PC-3 (cell line): ENCODE results near the gene SAMD4A. TPM values are rescaled to one million over a fixed set of nuclear protein-coding genes. Genes with fewer than 3 reads are reported as not detected.

Experiments
- ATAC-seq: fragments of 200-7000 bp; cut with Tn5 transposase; 2 replicates; pipeline ENCODE4 v1.9.1; 2020; ENCODE audit warnings: mild to moderate bottlenecking, moderate library complexity
- BruUV-seq: library from RNA; stranded (reverse); fragments of 400-500 nt; replicated peaks from 2 replicates; lab custom pipeline; 2021; lab: Mats Ljungman, UMichigan
- CTCF ChIA-PET: fragments of 300-600 bp; sonication (Branson Sonifier 250); formaldehyde crosslinking; loops from one replicate; lab custom pipeline; 2022; ENCODE audit warnings: antibody characterized with exemption; lab: Charles Lee
- POLR2A ChIA-PET: fragments of 300-600 bp; sonication (Branson Sonifier 250); formaldehyde crosslinking; loops from one replicate; lab custom pipeline; 2022; ENCODE audit warnings: antibody characterized with exemption; ENCODE audit not compliant: unreplicated experiment; lab: Charles Lee
- DNase-seq: peaks from one replicate; pipeline ENCODE4 v3.0.0-alpha.2; 2015
- H2AFZ ChIP-seq: fragments of 300-600 bp; sonication (generic); 2 replicates; pipeline ENCODE4 v1.6.0; 2016; ENCODE audit warnings: antibody characterized with exemption, low read length
- H3F3A ChIP-seq: fragments of 300-600 bp; sonication (generic); one replicate; pipeline ENCODE4 v1.6.0; 2017; ENCODE audit warnings: antibody characterized with exemption, low read length, control low read depth, mild to moderate bottlenecking; ENCODE audit not compliant: unreplicated experiment
- H3K27ac ChIP-seq: fragments of 300-600 bp; sonication (generic); 2 replicates; pipeline ENCODE4 v1.5.1; 2016; ENCODE audit warnings: mild to moderate bottlenecking, low read length
- H3K27me3 ChIP-seq: fragments of 300-600 bp; sonication (generic); 2 replicates; pipeline ENCODE4 v1.6.1; 2016; ENCODE audit warnings: low read length, mixed read lengths
- H3K36me3 ChIP-seq: fragments of 300-600 bp; sonication (generic); 2 replicates; pipeline ENCODE4 v1.6.1; 2016; ENCODE audit warnings: low read depth, mixed run types, low read length, mixed read lengths
- H3K4me1 ChIP-seq: fragments of 300-600 bp; sonication (generic); 2 replicates; pipeline ENCODE4 v1.5.1; 2016; ENCODE audit warnings: low read length; ENCODE audit not compliant: insufficient read depth
- H3K4me2 ChIP-seq: fragments of 300-600 bp; sonication (generic); 2 replicates; pipeline ENCODE4 v1.6.0; 2016; ENCODE audit warnings: low read length
- H3K4me3 ChIP-seq: fragments of 300-600 bp; sonication (generic); 2 replicates; pipeline ENCODE4 v1.5.1; 2016; ENCODE audit warnings: mild to moderate bottlenecking, low read length, mixed read lengths
- H3K79me2 ChIP-seq: fragments of 300-600 bp; sonication (generic); 2 replicates; pipeline ENCODE4 v1.6.1; 2017; ENCODE audit warnings: low read length, mixed read lengths
- H3K9ac ChIP-seq: fragments of 300-600 bp; sonication (generic); 2 replicates; pipeline ENCODE4 v1.6.0; 2016; ENCODE audit warnings: mild to moderate bottlenecking, low read length
- H3K9me2 ChIP-seq: fragments of 300-600 bp; sonication (generic); replicated peaks from 2 replicates; pipeline ENCODE4 v1.6.1; 2016; ENCODE audit warnings: mixed run types, low read length, mixed read lengths
- H3K9me3 ChIP-seq: fragments of 300-600 bp; sonication (generic); 2 replicates; pipeline ENCODE4 v1.6.1; 2016; ENCODE audit warnings: low read length, mixed read lengths
- H4K20me1 ChIP-seq: fragments of 300-600 bp; sonication (generic); 2 replicates; pipeline ENCODE4 v1.6.1; 2016; ENCODE audit warnings: low read length, mixed read lengths
- EZH2 ChIP-seq: fragments of 300-600 bp; sonication (generic); IDR thresholded peaks from one replicate; pipeline ENCODE4 v1.6.1; 2017; ENCODE audit warnings: antibody characterized with exemption, mild to moderate bottlenecking, low read length; ENCODE audit not compliant: unreplicated experiment
- EZH2phosphoT487 ChIP-seq: fragments of 300-600 bp; sonication (generic); IDR thresholded peaks from 2 replicates; pipeline ENCODE4 v1.6.1; 2018; ENCODE audit warnings: mild to moderate bottlenecking, antibody characterized with exemption, low read length, borderline replicate concordance
- intact Hi-C: fragments of 100-400 bp; cut with micrococcal nuclease; formaldehyde crosslinking; loops from 2 replicates; pipeline ENCODE4 v1.9.0; 2023
- total RNA-seq: library from RNA; depleted of rRNA; stranded (reverse); fragments of >200 nt; gene quantifications from 2 replicates; pipeline ENCODE4 v1.2.3, GENCODE V29; 2014
- TF ChIP-seq, protein P1 (sequence below): fragments of 300-600 bp; sonication (generic); conservative IDR thresholded peaks from 2 replicates; pipeline ENCODE4 v1.5.1; 2017; ENCODE audit warnings: antibody characterized with exemption, low read depth, mild to moderate bottlenecking, low read length

SAMD4A gene
- total RNA-seq, 1 experiment from 2014 or later, result 42.9 TPM

DNA sequence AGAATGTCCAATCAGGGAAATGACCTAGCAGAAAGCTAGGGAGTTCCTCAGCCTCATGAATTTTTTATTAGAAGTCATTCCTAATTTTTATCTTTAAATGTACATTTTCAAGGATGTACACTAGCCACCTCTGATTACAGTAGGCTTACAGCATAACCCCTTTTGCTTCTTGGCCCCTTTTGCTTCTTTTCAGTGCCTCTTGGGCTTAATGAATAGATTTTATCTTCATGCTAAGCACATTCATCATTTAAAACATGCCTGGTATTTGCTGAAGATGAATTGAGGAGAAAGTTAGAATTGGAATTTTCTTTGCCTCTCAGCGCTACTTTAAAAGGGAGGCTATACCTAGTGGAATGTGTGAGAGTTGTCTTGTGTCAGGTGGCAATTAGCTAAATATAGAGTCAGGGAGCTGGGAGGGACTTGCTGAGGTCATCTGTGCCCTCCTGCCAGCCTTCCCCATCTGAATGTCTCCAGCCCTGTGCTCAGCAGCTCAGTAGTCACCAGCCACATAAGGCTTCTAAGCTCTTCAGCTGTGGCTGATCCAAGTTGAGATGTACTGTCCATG lies 132.1 kb downstream of the SAMD4A start:
- Histone ChIP-seq H4K20me1 (no peaks in the 10 kb centered on the region), H3K4me1 (peaks cover 15% of the 10 kb centered on the region), H2AFZ (no peak overlapping the region), H3K27ac (no peak overlapping the region), H3K36me3 (no peaks in the 10 kb centered on the region; the same call in 1 of the 2 replicates), H3F3A (no peaks in the 10 kb centered on the region), H3K9ac (no peak overlapping the region), H3K9me2 (no peaks in the 10 kb centered on the region), H3K4me2 (no peak overlapping the region), H3K27me3 (no peaks in the 10 kb centered on the region), H3K79me2 (peaks cover 13% of the 10 kb centered on the region), H3K9me3 (no peaks in the 10 kb centered on the region), H3K4me3 (no peak overlapping the region)
- ChIA-PET POLR2A (no interaction called here), CTCF (no interaction called here)
- no TSS peak for BruUV-seq
- no peak for TF ChIP-seq EZH2
- TF ChIP-seq, protein P1, sequence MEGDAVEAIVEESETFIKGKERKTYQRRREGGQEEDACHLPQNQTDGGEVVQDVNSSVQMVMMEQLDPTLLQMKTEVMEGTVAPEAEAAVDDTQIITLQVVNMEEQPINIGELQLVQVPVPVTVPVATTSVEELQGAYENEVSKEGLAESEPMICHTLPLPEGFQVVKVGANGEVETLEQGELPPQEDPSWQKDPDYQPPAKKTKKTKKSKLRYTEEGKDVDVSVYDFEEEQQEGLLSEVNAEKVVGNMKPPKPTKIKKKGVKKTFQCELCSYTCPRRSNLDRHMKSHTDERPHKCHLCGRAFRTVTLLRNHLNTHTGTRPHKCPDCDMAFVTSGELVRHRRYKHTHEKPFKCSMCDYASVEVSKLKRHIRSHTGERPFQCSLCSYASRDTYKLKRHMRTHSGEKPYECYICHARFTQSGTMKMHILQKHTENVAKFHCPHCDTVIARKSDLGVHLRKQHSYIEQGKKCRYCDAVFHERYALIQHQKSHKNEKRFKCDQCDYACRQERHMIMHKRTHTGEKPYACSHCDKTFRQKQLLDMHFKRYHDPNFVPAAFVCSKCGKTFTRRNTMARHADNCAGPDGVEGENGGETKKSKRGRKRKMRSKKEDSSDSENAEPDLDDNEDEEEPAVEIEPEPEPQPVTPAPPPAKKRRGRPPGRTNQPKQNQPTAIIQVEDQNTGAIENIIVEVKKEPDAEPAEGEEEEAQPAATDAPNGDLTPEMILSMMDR, result no peak
- TF ChIP-seq EZH2phosphoT487, result no peak
- DNase-seq, result no peak
- intact Hi-C loops, result no loop called here
- no peak for ATAC-seq

DNA sequence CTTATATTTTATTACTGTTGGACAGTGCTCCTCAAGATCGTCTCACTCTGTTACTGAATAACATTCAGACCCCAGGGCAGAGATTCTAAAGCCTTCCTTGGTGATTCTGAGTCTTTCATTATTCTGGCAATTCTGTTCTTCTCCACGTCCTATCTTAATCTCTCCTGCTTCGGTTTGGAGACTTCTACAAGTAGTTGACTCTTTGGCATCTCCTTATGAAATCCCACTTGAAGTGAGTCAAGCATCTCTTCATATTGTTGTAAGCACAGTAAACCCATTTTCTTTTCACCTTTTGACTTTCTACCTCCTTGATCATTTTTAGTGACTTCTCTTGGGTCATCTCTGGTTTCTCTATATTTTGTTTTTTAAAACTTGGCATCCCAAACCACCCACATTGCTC lies 132.8 kb downstream of the SAMD4A start:
- no TSS peak for BruUV-seq
- no peaks in the 10 kb centered on the region for H3K9me3 ChIP-seq
- peaks cover 11% of the 10 kb centered on the region for H3K79me2 ChIP-seq
- intact Hi-C loops, result no loop called here
- ATAC-seq, result no peak
- H3K27me3 ChIP-seq, result no peaks in the 10 kb centered on the region
- no peak overlapping the region for H3K4me2 ChIP-seq
- no peak for TF ChIP-seq EZH2
- TF ChIP-seq, protein P1, result no peak
- TF ChIP-seq EZH2phosphoT487, result no peak
- H3K27ac ChIP-seq, result no peak overlapping the region
- H3K4me3 ChIP-seq, result no peak overlapping the region
- no peak for DNase-seq
- ChIA-PET POLR2A (no interaction called here), CTCF (no interaction called here)
- H3K9me2 ChIP-seq, result no peaks in the 10 kb centered on the region
- no peaks in the 10 kb centered on the region for H4K20me1 ChIP-seq
- peaks cover 15% of the 10 kb centered on the region for H3K4me1 ChIP-seq
- H3K36me3 ChIP-seq, result no peaks in the 10 kb centered on the region; the same call in 1 of the 2 replicates
- H3K9ac ChIP-seq, result no peak overlapping the region
- H3F3A ChIP-seq, result no peaks in the 10 kb centered on the region
- H2AFZ ChIP-seq, result no peak overlapping the region

DNA sequence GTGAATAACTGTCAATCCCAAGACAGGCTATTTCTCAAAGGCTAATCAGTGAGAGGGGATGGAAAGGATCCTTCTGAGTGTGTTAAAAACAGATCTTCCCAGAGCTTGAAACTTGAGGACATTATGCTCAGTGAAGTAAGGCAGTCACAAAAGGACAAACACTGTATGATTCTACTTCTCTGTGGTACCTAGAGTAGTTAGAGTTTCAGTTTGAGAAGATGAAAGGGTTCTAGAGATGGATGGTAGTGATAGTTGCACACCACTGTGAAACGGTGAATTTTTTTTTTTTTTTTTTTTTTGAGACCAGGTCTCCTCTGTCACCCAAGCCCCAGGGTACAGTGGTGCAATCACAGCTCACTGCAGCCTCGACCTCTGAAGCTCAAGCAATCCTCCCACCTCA lies 133.8 kb downstream of the SAMD4A start:
- Histone ChIP-seq H3K27ac (no peak overlapping the region), H3K9me3 (no peaks in the 10 kb centered on the region), H3K4me2 (no peak overlapping the region), H3K36me3 (no peaks in the 10 kb centered on the region; the same call in 1 of the 2 replicates), H3K4me1 (peaks cover 15% of the 10 kb centered on the region), H3F3A (no peaks in the 10 kb centered on the region), H4K20me1 (no peaks in the 10 kb centered on the region), H3K79me2 (peaks cover 14% of the 10 kb centered on the region), H3K9ac (no peak overlapping the region), H3K4me3 (no peak overlapping the region), H3K9me2 (no peaks in the 10 kb centered on the region), H3K27me3 (no peaks in the 10 kb centered on the region), H2AFZ (no peak overlapping the region)
- ATAC-seq (no peak), DNase-seq (no peak)
- BruUV-seq, result no TSS peak
- no peak for TF ChIP-seq EZH2phosphoT487
- TF ChIP-seq EZH2, result no peak
- TF ChIP-seq, protein P1, result no peak
- ChIA-PET CTCF (interaction anchor here (0.6 kb wide), 1 partner anchor 11 kb away, joined by 10 read pairs; no protein-coding TSS in a partner anchor), POLR2A (interaction anchor here (0.6 kb wide), 1 partner anchor 191 kb away, joined by 3 read pairs; the partner anchor contains the start of gene CGRRF1)
- intact Hi-C loops, result no loop called here
